Measurements from ENCODE around the gene SUSD2. TPM values are rescaled to one million over a fixed set of nuclear protein-coding genes. Genes with fewer than 3 reads are reported as not detected.
"Not testable (repeated sequence)": the region's sequence is repeated elsewhere in the genome, so short reads cannot be mapped to it uniquely, and the experiment has no call there.

SUSD2 gene
- total RNA-seq = 1.4 TPM

GRCh38 chr22:24181088-24181995 is at the start of gene SUSD2:
Gene SUSD2 (plus strand): TSS chr22:24181487. CDS start chr22:24181520, 33 bp downstream.
- peak; percentile 86 for ATAC-seq
- peak; percentile 72 for DNase-seq (ENCODE audit: low spot score)

- DNase-seq (ENCODE audit: low spot score) = no peak
- ATAC-seq = peak; percentile 73
These were observed 47.9 kb upstream of the SUSD2 start for GRCh38 chr22:24133187-24133965.

- no peak for DNase-seq (ENCODE audit: low spot score)
- no peak for ATAC-seq
These were observed 47.0 kb upstream of the SUSD2 start for GRCh38 chr22:24134090-24134846.

GRCh38 chr22:24136533-24136932 is 44.8 kb upstream of the SUSD2 start:
- not testable (repeated sequence) for DNase-seq (ENCODE audit: low spot score); ATAC-seq

GRCh38 chr22:24137595-24137994 is 43.7 kb upstream of the SUSD2 start:
- ATAC-seq (no peak), DNase-seq (ENCODE audit: low spot score) (no peak)

- ATAC-seq = no peak
- DNase-seq (ENCODE audit: low spot score) = no peak
These were observed 42.5 kb upstream of the SUSD2 start for GRCh38 chr22:24138649-24139420.

- DNase-seq (ENCODE audit: low spot score) = no peak
- ATAC-seq = peak; percentile 15
These were observed 40.9 kb upstream of the SUSD2 start for GRCh38 chr22:24140357-24140756.

- ATAC-seq = no peak
- no peak for DNase-seq (ENCODE audit: low spot score)
These were observed 39.7 kb upstream of the SUSD2 start for GRCh38 chr22:24141586-24141985.

GRCh38 chr22:24142241-24142640 is 39.0 kb upstream of the SUSD2 start:
- ATAC-seq = no peak
- DNase-seq (ENCODE audit: low spot score) = no peak

GRCh38 chr22:24142831-24143230 is 38.5 kb upstream of the SUSD2 start:
- ATAC-seq = no peak
- no peak for DNase-seq (ENCODE audit: low spot score)

GRCh38 chr22:24144056-24144777 is 37.1 kb upstream of the SUSD2 start:
- DNase-seq (ENCODE audit: low spot score) = no peak
- ATAC-seq = no peak

- no peak for ATAC-seq
- DNase-seq (ENCODE audit: low spot score) = no peak
These were observed 36.6 kb upstream of the SUSD2 start for GRCh38 chr22:24144778-24145085.

- ATAC-seq = peak; percentile 18
- DNase-seq (ENCODE audit: low spot score) = no peak
These were observed 35.7 kb upstream of the SUSD2 start for GRCh38 chr22:24145446-24146193.

GRCh38 chr22:24146194-24146616 is 35.1 kb upstream of the SUSD2 start:
- ATAC-seq (peak; percentile 41), DNase-seq (ENCODE audit: low spot score) (no peak)

GRCh38 chr22:24146791-24147353 is 34.4 kb upstream of the SUSD2 start:
- no peak for ATAC-seq
- no peak for DNase-seq (ENCODE audit: low spot score)

- DNase-seq (ENCODE audit: low spot score) (no peak), ATAC-seq (no peak)
These were observed 33.6 kb upstream of the SUSD2 start for GRCh38 chr22:24147666-24148065.

GRCh38 chr22:24148266-24149197 is 32.8 kb upstream of the SUSD2 start:
- ATAC-seq = no peak
- DNase-seq (ENCODE audit: low spot score) = no peak

GRCh38 chr22:24149198-24149590 is 32.1 kb upstream of the SUSD2 start:
- ATAC-seq (no peak), DNase-seq (ENCODE audit: low spot score) (no peak)

Measured in left lobe of liver (tissue), 2 donors.